SH-SY5Y (cell line): ENCODE results near the gene IL10RA.

Source experiments
- GATA2 ChIP-seq: IDR thresholded peaks from 2 replicates; pipeline ENCODE4 v1.6.1; 2011; ENCODE audit warnings: mild to moderate bottlenecking, low read depth, low read length
- GATA3 ChIP-seq: IDR thresholded peaks from 2 replicates; pipeline ENCODE4 v1.6.1; 2011; ENCODE audit warnings: low read depth, mild to moderate bottlenecking, low read length, moderate library complexity

- TF ChIP-seq GATA2 (no peak), GATA3 (no peak)
These were observed 64.2 kb downstream of the IL10RA start for GRCh38 chr11:118050208-118050891.
